ENCODE measurements around the gene NOS1AP.

The NOS1AP gene

GRCh38 chr1:162069334-162070093 lies at the start of gene NOS1AP:
Gene NOS1AP, plus strand, starts transcription at chr1:162069691. Its CDS starts 487 bp downstream, at chr1:162070178.
- DNase-seq: peak; percentile 93
- no peaks in the 10 kb centered on the region for H3K9me3 ChIP-seq (ENCODE audit: severe bottlenecking)
- peak; percentile 21; the same call in 1 of the 2 replicates for TF ChIP-seq CTCF (IDR thresholded peaks at IDR 0.05; ENCODE audit: low read depth, low read length)
- peak within 1 kb of the TSS; percentile 67 for H3K27ac ChIP-seq
- peaks cover 8% of the 10 kb centered on the region for H3K36me3 ChIP-seq
- peak within 1 kb of the TSS; percentile 86 for H3K4me3 ChIP-seq (ENCODE audit: low read depth, low read length)
- no peaks in the 10 kb centered on the region for H3K27me3 ChIP-seq (ENCODE audit: insufficient read depth, low read depth, severe bottlenecking)

GRCh38 chr1:162020150-162020549 lies 49.3 kb upstream of the NOS1AP start:
- DNase-seq: no peak
- H3K27me3 ChIP-seq (ENCODE audit: insufficient read depth, low read depth, severe bottlenecking): peaks cover 94% of the 10 kb centered on the region
- H3K4me3 ChIP-seq (ENCODE audit: low read depth, low read length): no peak overlapping the region
- H3K9me3 ChIP-seq (ENCODE audit: severe bottlenecking): no peaks in the 10 kb centered on the region
- H3K36me3 ChIP-seq: no peaks in the 10 kb centered on the region
- no peak overlapping the region for H3K27ac ChIP-seq
- TF ChIP-seq CTCF (IDR thresholded peaks at IDR 0.05; ENCODE audit: low read depth, low read length): no peak

- no peak for DNase-seq
- H3K27me3 ChIP-seq (ENCODE audit: insufficient read depth, low read depth, severe bottlenecking): peaks cover 93% of the 10 kb centered on the region
- no peaks in the 10 kb centered on the region for H3K9me3 ChIP-seq (ENCODE audit: severe bottlenecking)
- no peaks in the 10 kb centered on the region for H3K36me3 ChIP-seq
- no peak overlapping the region for H3K4me3 ChIP-seq (ENCODE audit: low read depth, low read length)
- TF ChIP-seq CTCF (IDR thresholded peaks at IDR 0.05; ENCODE audit: low read depth, low read length): no peak
- H3K27ac ChIP-seq: no peak overlapping the region
Measured at GRCh38 chr1:162021124-162021523, 48.4 kb upstream of the NOS1AP start.

- TF ChIP-seq CTCF (IDR thresholded peaks at IDR 0.05; ENCODE audit: low read depth, low read length): no peak
- peaks cover 92% of the 10 kb centered on the region for H3K27me3 ChIP-seq (ENCODE audit: insufficient read depth, low read depth, severe bottlenecking)
Measured at GRCh38 chr1:162022626-162023025, 46.9 kb upstream of the NOS1AP start.

GRCh38 chr1:162023181-162023546 lies 46.3 kb upstream of the NOS1AP start:
- no peak overlapping the region for H3K27ac ChIP-seq

More at GRCh38 chr1:162022626-162023025, 46.9 kb upstream of the NOS1AP start:
- no peak for DNase-seq
- H3K27ac ChIP-seq: no peak overlapping the region
- H3K36me3 ChIP-seq: no peaks in the 10 kb centered on the region
- H3K4me3 ChIP-seq (ENCODE audit: low read depth, low read length): no peak overlapping the region
- H3K9me3 ChIP-seq (ENCODE audit: severe bottlenecking): peaks cover 10% of the 10 kb centered on the region

More at GRCh38 chr1:162023181-162023546, 46.3 kb upstream of the NOS1AP start:
- peaks cover 92% of the 10 kb centered on the region for H3K27me3 ChIP-seq (ENCODE audit: insufficient read depth, low read depth, severe bottlenecking)
- no peak for TF ChIP-seq CTCF (IDR thresholded peaks at IDR 0.05; ENCODE audit: low read depth, low read length)
- H3K4me3 ChIP-seq (ENCODE audit: low read depth, low read length): peak overlapping the region; percentile 47
- peaks cover 10% of the 10 kb centered on the region for H3K9me3 ChIP-seq (ENCODE audit: severe bottlenecking)
- H3K36me3 ChIP-seq: no peaks in the 10 kb centered on the region
- DNase-seq: no peak
